Glutamatergic neuron (in vitro differentiated cells): ENCODE data around the gene WASF1. TPM values are rescaled to one million over a fixed set of nuclear protein-coding genes. Genes with fewer than 3 reads are reported as not detected.
A peak's percentile ranks its signal among the peaks of the same experiment; 100 is the strongest.

Experiments
- DNase-seq: peaks from one replicate; pipeline ENCODE4 v3.0.0; 2022
- H3K27ac Mint-ChIP-seq: one replicate; pipeline ENCODE4 v1.8.0; 2020; ENCODE audit warnings: mild to moderate bottlenecking, mixed read lengths, inconsistent platforms; ENCODE audit not compliant: unreplicated experiment
- H3K27me3 Mint-ChIP-seq: one replicate; pipeline ENCODE4 v1.8.0; 2020; ENCODE audit warnings: mild to moderate bottlenecking, moderate library complexity, mixed read lengths, inconsistent platforms; ENCODE audit not compliant: unreplicated experiment
- H3K36me3 Mint-ChIP-seq: one replicate; pipeline ENCODE4 v1.8.0; 2020; ENCODE audit warnings: mild to moderate bottlenecking, mixed read lengths, inconsistent platforms; ENCODE audit not compliant: unreplicated experiment
- H3K4me1 Mint-ChIP-seq: one replicate; pipeline ENCODE4 v1.8.0; 2020; ENCODE audit warnings: mild to moderate bottlenecking, low read depth, mixed read lengths, inconsistent platforms; ENCODE audit not compliant: unreplicated experiment
- H3K4me3 Mint-ChIP-seq: one replicate; pipeline ENCODE4 v1.8.0; 2020; ENCODE audit warnings: mild to moderate bottlenecking, mixed read lengths, inconsistent platforms; ENCODE audit not compliant: unreplicated experiment
- H3K9me3 Mint-ChIP-seq: one replicate; pipeline ENCODE4 v1.8.0; 2020; ENCODE audit warnings: mild to moderate bottlenecking, moderate library complexity, mixed read lengths, inconsistent platforms; ENCODE audit not compliant: unreplicated experiment
- CTCF ChIP-seq: fragments of 200-600 bp; sonication (generic); IDR thresholded peaks from one replicate; pipeline ENCODE4 v1.5.0; 2021; ENCODE audit not compliant: partially characterized antibody, unreplicated experiment
- long read RNA-seq: library from polyadenylated mRNA; unstranded; transcript quantifications from one replicate; pipeline ENCODE4 v2.0.0, GENCODE V29; 2020; ENCODE audit not compliant: unreplicated experiment
- total RNA-seq: library from RNA; stranded (reverse); fragmentation: NEBNext Ultra II Directional; extraction: Animal tissue kit (Norgen Biotek cat#: 25700); gene quantifications from one replicate; pipeline ENCODE4 v1.2.1, GENCODE V29; 2021; ENCODE audit not compliant: unreplicated experiment

WASF1 gene
- 92.7 TPM for total RNA-seq
- long read RNA-seq, transcript WASF1-205 (9 exons, 2,675 nt): major isoform, 13 of 22 reads
- long read RNA-seq, partial matches to known transcripts: 3 of 22 reads
- long read RNA-seq, other reads (novel, unspliced or antisense): 4 of 22 reads

- no peaks in the 10 kb centered on the region for H3K36me3 Mint-ChIP-seq
- H3K4me3 Mint-ChIP-seq: peak within 1 kb of the TSS; percentile 95
- H3K27me3 Mint-ChIP-seq: peaks cover 3% of the 10 kb centered on the region
- H3K4me1 Mint-ChIP-seq: peaks cover 9% of the 10 kb centered on the region
- no peak for TF ChIP-seq CTCF
- H3K27ac Mint-ChIP-seq: peak within 1 kb of the TSS; percentile 87
- peaks cover 8% of the 10 kb centered on the region for H3K9me3 Mint-ChIP-seq
- peak; percentile 94 for DNase-seq
Measured at GRCh38 chr6:110179406-110180227, at the start of gene WASF1. WASF1 (minus strand) TSS chr6:110179670; CDS start chr6:110127601, 52,069 bp downstream.

GRCh38 chr6:110226261-110226660 is 46.8 kb upstream of the WASF1 start:
- no peak for DNase-seq
- no peak overlapping the region for H3K27ac Mint-ChIP-seq
- no peaks in the 10 kb centered on the region for H3K4me1 Mint-ChIP-seq
- TF ChIP-seq CTCF: no peak
- H3K9me3 Mint-ChIP-seq: no peaks in the 10 kb centered on the region
- H3K4me3 Mint-ChIP-seq: no peak overlapping the region
- H3K27me3 Mint-ChIP-seq: no peaks in the 10 kb centered on the region
- no peaks in the 10 kb centered on the region for H3K36me3 Mint-ChIP-seq

GRCh38 chr6:110221738-110222137 is 42.3 kb upstream of the WASF1 start:
- Mint-ChIP-seq H3K4me3 (no peak overlapping the region), H3K9me3 (no peaks in the 10 kb centered on the region), H3K27ac (no peak overlapping the region), H3K36me3 (peaks cover 9% of the 10 kb centered on the region), H3K27me3 (no peaks in the 10 kb centered on the region), H3K4me1 (no peaks in the 10 kb centered on the region)
- no peak for TF ChIP-seq CTCF
- DNase-seq: no peak

- H3K4me1 Mint-ChIP-seq: peaks cover 9% of the 10 kb centered on the region
- H3K4me3 Mint-ChIP-seq: no peak overlapping the region
- H3K9me3 Mint-ChIP-seq: peaks cover 1% of the 10 kb centered on the region
- DNase-seq: no peak
- no peak overlapping the region for H3K27ac Mint-ChIP-seq
- peaks cover 9% of the 10 kb centered on the region for H3K36me3 Mint-ChIP-seq
- no peaks in the 10 kb centered on the region for H3K27me3 Mint-ChIP-seq
- TF ChIP-seq CTCF: no peak
Measured at GRCh38 chr6:110217266-110217665, 37.8 kb upstream of the WASF1 start.

GRCh38 chr6:110216140-110216539 is 36.7 kb upstream of the WASF1 start:
- Mint-ChIP-seq H3K4me1 (peaks cover 9% of the 10 kb centered on the region), H3K4me3 (no peak overlapping the region), H3K36me3 (peaks cover 9% of the 10 kb centered on the region), H3K27ac (no peak overlapping the region), H3K9me3 (peaks cover 1% of the 10 kb centered on the region), H3K27me3 (no peaks in the 10 kb centered on the region)
- no peak for TF ChIP-seq CTCF
- no peak for DNase-seq
